CD4-positive, alpha-beta T cell treated with Interferon gamma for 1 hour (primary cell): ENCODE measurements around the gene BCKDHB.

ENCODE experiments used
- DNase-seq: peaks from one replicate; pipeline ENCODE4 v3.0.0-alpha.2; 2020

BCKDHB gene

DNA sequence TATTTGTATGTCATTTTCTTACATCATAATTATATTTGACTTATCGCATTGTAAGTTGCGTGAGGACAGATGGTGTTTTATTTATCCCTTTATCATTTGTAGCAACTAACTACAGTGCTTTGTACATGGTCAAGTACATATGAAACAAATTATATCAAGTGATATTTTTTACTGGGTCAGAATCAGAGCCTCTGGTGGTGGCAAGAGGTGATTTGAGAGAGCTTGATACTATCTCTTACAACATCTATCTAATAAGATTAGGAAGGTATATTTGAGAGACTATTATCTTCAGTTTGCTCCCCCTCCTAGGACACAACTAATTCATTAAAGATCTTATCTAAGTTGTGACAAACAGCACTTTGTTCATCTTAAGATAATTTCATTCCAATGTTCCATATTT lies 47.7 kb downstream of the BCKDHB start:
- no peak for DNase-seq

DNA sequence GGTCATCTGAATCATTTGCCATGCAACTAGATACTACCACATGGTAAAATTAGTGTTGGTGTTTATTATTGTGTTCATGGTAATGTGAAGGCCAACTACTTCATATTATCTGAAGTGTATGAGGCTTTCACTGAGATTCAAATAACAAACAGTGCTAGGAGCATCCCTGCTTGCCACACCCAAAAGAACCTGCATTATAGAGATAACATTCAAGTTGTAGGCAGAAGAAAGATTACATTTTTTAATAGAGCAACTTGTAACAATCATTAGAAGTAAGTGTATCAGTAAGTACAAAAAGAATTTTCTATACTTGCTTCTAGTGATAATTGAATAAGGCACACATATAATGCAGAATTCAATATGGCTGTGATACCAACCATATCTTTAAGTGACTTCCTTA lies 49.8 kb downstream of the BCKDHB start:
- no peak for DNase-seq

DNA sequence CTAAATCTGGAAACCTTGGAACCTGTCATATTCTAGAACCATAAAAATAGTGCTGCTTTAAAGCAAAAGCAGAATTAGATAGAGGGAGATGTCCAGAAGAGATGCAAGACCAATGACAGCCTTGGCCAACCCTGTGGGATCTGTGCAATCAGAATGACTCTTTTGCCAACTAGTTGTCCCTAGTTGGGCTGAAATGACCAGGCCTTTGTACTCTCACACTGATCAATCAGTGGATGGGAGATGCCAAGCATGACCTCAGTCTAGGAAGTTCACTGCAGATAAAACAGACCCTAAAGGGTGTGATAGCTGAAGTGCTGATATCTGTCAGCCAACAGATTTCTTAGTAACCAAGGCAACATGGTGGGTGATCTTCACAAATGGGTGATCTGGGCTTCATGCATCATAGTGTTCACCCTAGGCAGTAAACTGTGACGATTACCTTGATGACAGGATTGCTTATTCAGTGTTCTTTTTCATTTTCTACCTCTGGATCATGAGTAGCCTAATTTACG lies 52.1 kb downstream of the BCKDHB start:
- no peak for DNase-seq

DNA sequence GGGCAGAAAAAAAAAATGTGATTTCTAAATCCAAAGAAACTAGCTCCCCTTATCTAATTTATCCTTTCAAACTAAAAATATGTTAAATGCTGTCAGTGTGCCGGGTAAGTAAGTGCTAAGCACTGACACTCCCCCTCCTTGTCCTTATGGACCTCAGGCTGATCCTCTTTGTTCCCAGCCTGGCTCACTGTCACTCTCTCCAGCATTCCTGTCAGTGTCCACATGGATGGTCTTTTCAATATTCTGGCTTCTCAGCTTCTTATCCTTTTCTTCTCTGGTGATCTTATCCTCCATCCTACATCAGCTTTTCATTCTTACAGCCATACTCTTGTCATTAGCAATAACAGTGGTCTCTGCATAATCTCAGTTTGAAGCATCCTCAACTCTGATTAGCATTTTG lies 55.0 kb downstream of the BCKDHB start:
- DNase-seq = no peak

DNA sequence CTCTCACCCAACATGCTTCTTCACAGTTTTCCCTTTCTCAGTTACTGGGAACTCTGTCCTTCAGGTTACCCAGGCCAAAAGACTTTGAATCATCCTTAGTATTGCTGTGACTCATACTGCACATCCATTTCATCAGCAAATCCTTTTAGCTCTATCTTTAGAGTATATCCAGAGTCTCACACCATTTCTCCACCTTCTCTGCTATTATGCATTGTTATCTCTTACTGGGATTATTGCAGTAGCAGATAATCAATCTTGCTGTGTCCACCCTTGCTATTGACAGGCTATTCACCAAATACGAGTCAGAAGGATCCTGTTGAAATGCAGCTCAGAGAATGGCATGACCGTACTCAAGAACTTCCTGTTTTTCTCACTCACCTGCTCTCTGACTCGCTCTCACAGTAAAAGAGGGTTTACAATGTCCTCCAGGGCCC lies 57.3 kb downstream of the BCKDHB start:
- DNase-seq = no peak

DNA sequence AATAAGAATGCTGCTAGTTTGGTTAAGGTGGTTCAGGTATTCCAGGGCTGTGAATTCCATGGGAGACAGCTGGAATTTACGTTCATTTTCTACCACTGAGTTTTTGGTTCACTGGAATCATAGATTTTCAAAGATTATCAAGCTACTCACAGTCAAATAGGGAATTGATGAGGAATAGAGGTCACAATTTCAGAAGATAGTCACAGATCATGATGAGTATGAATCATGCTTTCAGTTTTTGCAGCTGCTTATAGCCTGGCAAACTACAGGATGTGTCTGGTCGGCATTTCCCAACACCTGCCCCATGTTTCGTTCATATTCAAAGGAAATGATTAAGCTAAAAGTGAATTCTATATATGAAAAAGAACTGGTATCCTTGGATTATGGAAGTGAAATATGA lies 58.7 kb downstream of the BCKDHB start:
- no peak for DNase-seq

DNA sequence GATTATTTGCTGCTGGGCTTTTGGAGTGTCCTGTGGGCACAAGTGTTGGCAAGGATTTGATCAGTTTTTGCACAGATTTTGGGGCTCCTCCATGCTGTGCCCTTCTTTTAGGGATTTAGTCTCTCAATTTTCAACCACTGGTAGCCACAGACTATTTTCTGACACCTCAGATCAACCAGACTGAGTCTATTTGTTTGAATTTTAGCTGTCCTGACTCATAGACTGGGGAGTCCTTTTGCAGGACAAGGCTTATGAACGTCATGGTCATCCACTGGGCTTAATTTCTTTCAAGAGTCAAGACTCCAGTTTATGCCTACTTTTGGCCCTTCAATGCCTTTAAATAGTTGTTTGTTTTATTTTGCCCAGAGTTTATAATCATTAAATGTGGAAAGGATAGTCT lies 59.3 kb downstream of the BCKDHB start:
- no peak for DNase-seq

DNA sequence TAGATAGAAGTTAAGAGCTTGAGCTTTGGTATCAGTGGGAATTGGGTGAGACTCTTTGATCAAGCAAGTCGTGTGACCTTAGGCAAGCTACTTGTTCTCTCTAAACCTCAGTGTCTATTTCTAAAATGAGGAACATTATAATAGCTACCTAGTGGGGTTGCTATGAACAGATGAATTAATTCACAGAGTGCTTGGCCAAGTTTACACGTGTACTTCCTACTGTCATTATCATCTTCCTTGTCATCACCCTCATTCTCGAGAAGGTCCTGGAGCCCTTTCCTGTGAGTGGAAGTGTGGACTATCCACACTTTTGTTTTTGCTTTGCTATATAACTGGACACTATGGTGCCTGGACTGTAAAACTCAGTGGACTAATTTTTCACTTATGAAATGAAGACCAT lies 64.0 kb downstream of the BCKDHB start:
- no peak for DNase-seq

DNA sequence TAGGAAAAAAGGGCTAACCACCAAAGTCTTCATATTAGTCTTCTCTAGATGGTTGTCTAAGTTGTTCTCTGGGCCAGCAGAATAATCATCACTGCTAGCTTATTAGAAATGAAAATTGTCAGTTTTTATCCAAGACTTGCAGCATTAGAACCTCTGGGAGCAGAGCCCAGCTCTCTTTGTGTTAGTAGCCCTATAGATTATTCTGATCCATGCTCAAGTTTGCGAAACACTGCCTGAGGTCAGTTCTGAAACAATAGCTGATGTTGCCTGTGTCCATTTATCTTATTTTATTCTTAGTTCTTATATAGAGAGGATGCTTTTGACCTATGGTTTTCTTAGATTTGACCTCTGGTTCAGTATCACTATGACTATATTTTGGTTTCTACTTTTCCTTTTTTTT lies 66.9 kb downstream of the BCKDHB start:
- DNase-seq = no peak

DNA sequence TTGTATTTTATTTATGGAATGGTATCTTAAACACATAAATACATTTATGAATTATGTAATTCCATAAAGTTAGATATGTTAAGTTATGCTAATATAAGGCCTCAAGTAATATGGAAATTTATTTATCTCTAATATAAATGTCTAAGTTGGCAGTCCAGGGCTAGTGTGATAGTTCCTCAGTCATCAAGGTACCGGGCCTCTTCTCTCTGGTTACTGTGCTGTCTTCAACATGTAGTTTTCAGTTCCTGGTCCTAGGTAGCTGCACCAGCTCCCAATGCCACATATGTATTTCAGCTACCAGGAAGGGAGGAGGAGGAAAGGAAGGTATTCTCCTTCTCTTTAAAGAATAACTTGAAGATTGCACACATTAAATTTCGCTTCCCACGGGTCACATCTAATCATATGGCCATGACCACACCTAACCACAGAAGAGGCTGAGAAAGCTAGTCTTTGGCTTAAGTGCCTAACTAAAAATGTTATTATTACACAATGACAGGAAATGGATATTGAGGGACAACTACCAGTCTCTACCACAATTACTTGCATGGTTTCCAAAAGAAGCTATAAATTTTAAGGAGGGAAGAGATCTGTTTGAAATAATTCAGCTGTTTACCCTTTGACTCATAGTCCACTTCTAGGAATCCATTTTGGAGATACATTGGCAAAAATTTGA lies 68.6 kb downstream of the BCKDHB start:
- no peak for DNase-seq

DNA sequence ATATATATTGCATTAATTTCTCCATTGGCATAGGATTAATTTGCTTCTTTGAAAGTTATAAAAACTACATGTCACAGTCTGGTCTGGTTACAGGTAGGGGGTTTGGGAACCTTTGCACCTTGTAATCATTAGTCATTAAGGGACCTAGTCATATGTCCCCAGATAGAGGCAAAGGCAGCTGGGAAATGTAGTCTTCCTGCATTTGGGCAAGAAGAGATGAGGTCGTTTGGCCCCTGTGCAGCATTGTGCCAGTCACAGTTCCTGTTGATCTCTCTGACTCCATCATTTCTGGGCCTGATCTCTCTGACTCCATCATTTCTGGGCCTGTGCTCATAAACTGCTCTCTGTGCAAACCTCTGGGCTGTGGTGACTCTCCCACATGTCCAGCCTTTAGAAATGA lies 73.2 kb downstream of the BCKDHB start:
- DNase-seq = no peak

DNA sequence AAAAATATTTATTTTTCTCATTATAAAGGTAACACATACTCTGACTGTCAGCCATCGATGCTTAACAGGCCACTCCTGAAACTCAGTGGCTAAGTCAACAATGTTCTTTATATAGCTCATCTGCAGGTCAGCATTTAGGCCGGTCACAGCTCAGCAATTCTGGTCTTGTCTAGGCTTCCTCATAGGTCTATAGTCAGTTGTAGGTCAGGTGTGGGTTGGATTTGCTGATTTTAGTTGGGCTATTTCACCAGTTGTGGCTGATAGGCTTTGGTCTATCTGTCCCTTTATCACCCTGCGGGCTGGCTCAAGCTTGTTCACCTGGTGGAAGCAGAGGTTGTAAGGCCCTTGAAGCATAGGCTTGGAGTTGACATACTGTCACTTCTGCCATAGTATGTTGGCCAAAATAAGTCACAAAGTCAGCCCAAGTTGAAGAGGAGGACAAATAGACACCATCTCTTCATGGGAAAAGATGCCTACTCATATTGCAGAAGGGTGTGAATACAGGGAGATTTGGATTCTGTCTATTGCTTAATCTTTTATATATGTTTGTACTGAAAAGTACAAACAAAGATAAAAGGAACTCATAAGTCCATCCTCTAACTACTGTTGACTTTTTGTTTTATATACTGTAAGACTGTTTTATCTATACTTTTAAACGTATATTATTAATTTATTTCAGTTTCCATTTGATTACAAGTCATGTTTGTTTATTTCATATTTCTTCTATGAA lies 75.0 kb downstream of the BCKDHB start:
- DNase-seq = no peak

DNA sequence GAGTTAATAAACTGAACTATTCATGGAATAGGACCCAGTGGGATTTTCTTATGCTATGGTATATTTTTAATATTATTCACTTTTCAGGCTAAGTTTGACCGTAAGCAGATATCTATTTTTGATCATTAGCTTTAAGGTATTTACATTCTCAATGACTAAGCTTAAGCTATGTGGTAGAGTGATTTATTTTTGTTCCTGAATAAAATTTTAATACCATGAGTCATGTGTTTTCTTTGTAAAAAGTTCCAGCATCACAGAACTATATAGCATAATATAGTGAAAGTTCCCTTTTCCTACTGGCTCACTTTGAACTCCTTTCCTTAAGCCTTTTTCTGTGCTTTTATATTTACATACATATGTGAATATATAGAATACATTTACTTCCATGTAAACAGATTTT lies 75.8 kb downstream of the BCKDHB start:
- no peak for DNase-seq

DNA sequence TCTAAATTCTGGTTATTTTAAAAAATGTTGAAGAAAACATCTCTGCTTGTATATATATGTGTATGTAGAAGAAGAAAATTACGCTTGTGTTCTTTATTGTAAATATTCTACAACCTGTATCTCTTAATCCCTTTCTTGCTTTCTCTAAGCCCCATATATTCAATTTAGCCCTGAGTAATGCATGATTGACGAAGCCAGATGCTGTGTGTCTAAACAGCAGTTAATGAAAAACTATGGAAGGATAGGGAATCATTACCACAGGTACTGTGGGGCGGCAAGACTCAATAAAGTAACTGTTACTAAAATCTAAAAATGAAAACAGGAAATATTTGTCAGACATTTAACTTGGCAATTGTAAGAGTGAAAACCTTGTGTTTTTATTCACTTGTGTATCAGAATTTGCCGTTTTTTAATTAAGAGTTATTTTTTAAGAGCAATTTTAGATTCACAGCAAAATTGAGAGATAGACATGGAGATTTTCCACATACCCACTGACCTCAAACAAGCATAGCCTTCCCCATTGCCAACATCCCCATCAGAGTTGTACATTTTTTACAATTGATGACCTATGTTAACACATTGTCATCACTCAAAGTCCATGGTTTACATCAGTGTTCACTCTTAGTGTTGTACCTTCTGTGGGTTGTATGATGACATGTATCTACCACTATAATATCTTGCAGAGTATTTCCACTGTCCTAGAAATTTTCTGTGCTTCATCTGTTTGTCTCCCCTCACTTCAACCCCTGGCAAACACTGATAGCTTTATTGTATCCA lies 76.7 kb downstream of the BCKDHB start:
- DNase-seq = no peak

DNA sequence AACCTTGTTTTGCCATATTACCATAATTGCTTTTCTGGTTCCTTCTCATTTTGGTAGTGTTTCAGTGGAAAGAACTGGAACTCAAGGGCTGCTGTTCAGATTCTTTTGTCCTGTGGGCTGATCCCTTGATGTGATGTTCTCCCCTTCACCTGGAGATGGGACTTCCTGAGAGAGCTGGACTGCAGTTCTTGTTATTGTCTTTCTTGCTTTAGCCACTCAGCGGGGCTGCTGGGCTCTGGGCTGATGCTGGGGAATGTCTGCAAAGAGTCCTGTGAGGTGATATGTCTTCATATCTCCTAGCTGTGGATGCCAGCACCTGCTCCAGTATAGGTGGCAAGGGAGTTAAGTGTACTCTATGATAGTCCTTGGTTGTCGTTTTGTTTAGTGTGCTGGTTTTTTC lies 79.0 kb downstream of the BCKDHB start:
- no peak for DNase-seq

DNA sequence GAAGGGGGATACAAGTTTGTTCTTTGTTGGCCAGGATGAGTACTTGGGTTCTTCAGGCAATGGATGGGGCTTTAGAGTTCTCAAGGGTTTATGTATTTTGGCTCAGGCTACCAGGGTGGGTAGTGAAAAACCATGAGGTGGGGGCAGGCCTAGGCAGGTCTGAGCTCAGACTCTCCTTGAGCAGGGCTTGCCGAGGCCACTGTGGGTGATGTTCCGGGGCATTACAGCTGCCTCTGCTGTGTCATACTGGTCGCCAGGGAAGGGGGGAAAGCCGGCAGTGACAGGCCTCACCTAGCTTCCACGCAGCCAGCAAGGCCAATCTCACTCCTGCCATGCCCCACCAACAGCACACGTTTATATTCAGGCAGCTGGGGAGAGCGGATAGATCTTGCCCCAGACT lies 79.6 kb downstream of the BCKDHB start:
- no peak for DNase-seq

DNA sequence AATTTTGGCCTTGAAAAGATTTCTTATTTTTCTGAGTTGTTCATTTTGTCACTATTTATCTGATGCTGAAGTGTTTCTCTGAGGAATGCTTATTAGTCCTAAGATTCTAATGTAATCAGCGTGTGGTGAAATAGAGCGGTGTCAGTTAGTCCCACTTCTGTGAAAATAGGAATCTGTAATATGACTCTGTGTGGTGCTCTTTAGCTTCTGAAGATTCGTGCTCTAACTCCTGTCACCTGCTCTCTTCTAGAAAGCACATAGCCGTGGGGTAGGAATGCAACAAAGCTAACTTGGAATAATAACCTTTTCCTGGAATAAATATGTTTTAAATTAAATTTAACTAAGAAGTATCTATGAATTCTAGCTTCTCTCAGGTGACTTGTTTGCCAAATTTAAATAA lies 90.4 kb downstream of the BCKDHB start:
- no peak for DNase-seq

DNA sequence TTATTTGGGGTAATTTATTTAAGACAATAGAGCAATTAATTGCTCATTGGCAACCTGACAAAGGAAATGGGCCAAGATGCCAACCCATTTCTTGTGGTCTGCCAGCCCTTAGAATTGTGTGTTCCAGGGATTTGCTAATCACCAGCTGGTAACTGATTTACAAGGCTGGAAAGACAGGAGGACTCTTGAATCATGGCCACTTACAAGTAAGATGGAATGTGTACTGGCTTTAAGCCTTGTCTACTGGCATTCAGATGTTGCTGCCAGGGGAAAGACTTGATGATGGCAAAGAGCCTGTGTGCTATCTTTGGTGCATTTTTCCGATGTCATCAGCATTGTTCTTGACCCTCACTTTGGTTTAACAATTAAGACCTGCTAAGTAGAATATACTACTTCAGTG lies 91.0 kb downstream of the BCKDHB start:
- DNase-seq = no peak

DNA sequence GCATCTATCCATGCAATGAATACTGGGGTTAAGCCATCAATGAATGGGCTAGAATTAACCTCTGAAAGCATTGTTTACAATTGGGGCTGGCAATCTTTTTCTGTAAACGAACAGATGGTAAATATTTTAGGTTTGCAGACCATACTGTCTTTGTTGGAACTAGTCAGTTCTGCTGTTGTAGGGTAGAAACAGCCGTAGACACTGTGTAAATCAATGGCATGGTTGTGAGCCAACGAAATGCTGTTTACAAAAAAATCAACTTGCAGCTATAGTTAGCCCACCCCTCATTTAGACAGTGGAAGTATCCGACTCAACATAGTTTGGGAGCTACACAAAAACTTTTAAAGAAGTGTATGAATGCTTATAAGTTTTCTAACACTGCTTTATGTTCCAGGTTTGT lies 91.5 kb downstream of the BCKDHB start:
- DNase-seq = no peak

DNA sequence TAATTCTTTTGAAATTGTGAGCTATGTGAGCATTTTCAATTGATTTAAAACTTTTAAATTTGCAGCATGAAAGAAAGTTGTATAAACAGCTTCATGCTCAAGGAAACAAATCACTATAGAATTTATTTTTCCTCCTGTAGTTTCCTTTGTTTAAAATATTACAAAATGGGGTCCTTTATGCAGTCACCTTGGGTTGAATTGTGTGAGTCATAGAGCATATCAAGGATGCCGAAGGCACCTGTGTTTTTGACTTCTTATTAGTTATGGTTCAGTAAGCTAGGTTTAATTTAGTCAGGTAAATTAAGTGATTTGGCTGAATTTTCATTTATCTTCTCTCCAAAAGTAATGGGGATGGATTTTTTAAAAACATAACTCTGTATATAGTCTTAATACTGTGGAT lies 96.8 kb downstream of the BCKDHB start:
- DNase-seq = no peak

DNA sequence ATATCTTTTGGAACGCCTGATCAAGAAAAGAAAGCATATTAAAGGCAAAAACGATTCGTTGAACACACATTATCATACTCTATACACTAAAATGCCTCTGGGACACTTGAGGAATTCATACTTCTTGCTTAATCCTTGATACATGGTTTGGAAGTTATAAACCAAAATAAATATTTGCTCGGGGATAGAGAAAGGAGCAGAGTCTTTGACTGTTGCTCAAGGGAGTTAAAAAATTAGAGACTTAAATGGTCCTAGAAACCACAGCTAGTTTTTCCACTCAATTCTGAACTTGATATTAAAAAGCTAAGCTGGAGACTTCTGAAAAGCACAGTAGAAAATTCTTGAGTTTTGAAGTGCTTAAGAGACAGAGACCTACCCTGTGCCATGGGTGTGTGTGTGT lies 98.9 kb downstream of the BCKDHB start:
- no peak for DNase-seq

DNA sequence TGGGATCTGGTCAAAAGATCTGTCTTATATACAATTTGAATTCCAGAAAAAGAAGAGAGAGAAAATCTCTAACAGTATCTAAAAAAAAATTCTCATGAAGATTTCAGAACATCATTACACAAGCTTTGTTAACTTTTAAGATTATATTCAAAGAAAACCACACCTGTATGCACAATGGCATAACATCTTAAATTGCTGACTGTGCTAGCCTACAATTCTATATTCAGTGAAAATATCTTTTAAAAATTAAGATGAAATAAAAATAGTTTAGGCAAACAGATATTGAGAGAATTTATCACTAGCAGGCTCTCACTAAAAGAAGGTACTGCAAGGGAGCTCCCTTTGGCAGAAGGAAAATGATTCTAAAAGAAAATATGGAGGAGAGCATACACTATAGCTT lies 100.3 kb downstream of the BCKDHB start:
- no peak for DNase-seq

DNA sequence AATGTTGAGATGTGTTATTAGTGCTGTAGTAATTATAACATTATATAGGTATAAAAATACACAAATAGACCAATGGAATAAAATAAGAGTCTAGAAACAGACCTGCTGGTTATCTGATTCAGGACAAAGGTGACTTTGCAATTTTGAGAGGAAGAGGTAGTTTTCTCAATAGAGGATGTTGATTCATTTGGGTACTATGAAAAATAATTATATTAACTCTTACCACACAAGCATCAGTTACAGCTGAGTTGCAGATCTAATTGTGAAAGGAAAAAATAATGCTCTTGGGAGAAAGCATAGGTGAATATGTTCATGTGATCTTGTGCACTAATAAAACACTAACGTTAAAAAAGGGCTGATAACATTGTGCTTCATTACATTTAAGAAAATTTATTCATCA lies 103.0 kb downstream of the BCKDHB start:
- no peak for DNase-seq

DNA sequence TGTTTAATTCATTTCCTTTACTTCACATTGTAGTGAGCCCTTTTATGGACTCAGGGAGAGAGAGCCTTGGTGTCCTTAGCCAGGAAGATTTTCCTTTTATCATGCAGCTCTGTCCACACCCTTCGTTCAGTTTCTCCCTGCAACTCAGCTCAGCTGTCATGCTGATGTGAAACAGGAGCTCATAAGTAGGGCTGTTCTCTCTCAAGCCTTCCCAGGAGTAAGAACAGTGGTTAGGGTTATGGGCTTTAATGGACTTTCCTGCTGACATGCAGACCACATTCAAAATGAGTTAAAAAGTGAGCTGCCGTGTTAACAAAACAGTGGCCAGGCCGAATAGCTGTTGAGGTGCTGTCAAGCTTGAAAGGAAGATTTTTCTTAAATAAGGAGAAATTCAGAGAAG lies 104.1 kb downstream of the BCKDHB start:
- no peak for DNase-seq
